IMR-90 (cell line): Measurements from ENCODE around the gene HECTD1. TPM values are rescaled to one million over a fixed set of nuclear protein-coding genes. Genes with fewer than 3 reads are reported as not detected.
A peak's percentile ranks its signal among the peaks of the same experiment; 100 is the strongest.
"Not testable (repeated sequence)": the region's sequence is repeated elsewhere in the genome, so short reads cannot be mapped to it uniquely, and the experiment has no call there.

Source experiments
- ATAC-seq: fragments of 200-7000 bp; cut with Tn5 transposase; 2 replicates; pipeline ENCODE4 v1.9.1; 2020; ENCODE audit warnings: low read depth, mild to moderate bottlenecking, moderate library complexity
- BruUV-seq: library from RNA; stranded (reverse); fragments of 400-500 nt; replicated peaks from 2 replicates; lab custom pipeline; 2021; lab: Mats Ljungman, UMichigan
- CTCF ChIA-PET: fragments of 300-600 bp; formaldehyde crosslinking; extraction: SDS; loops from one replicate; lab custom pipeline; 2021; ENCODE audit warnings: antibody characterized with exemption; lab: Yijun Ruan, JAX
- POLR2A ChIA-PET: fragments of 300-600 bp; sonication (Branson Sonifier 250); formaldehyde crosslinking; loops from one replicate; lab custom pipeline; 2022; ENCODE audit warnings: antibody characterized with exemption; ENCODE audit not compliant: unreplicated experiment; lab: Charles Lee
- DNase-seq: peaks from one replicate; pipeline ENCODE4 v3.0.0; 2013
- H2AFZ ChIP-seq: replicated peaks from 2 replicates; pipeline ENCODE3; 2013; ENCODE audit warnings: low read length, mild to moderate bottlenecking; ENCODE audit not compliant: poor library complexity
- H2AK5ac ChIP-seq: 2 replicates; pipeline ENCODE4 v1.6.1; 2013; ENCODE audit warnings: low read depth, low read length, inconsistent platforms
- H2AK9ac ChIP-seq: replicated peaks from 2 replicates; pipeline ENCODE3; 2013; ENCODE audit warnings: mild to moderate bottlenecking, low read depth, low read length, moderate library complexity; ENCODE audit not compliant: poor library complexity
- H2BK120ac ChIP-seq: 2 replicates; pipeline ENCODE4 v1.6.1; 2013; ENCODE audit warnings: low read depth, low read length, inconsistent platforms
- H2BK15ac ChIP-seq: 3 replicates; pipeline ENCODE4 v1.6.1; 2013; ENCODE audit warnings: low read depth, low read length, inconsistent platforms
- H2BK20ac ChIP-seq: 2 replicates; pipeline ENCODE4 v1.6.1; 2013; ENCODE audit warnings: low read depth, mild to moderate bottlenecking, inconsistent platforms, low read length, moderate library complexity
- H2BK5ac ChIP-seq: 2 replicates; pipeline ENCODE4 v1.6.1; 2013; ENCODE audit warnings: mild to moderate bottlenecking, low read depth, low read length, inconsistent platforms; ENCODE audit not compliant: poor library complexity, severe bottlenecking
- H3K14ac ChIP-seq: replicated peaks from 2 replicates; pipeline ENCODE4 v1.6.1; 2013; ENCODE audit warnings: low read depth, low read length, inconsistent platforms
- H3K18ac ChIP-seq: 2 replicates; pipeline ENCODE4 v1.6.1; 2013; ENCODE audit warnings: low read depth, low read length, control low read depth
- H3K23ac ChIP-seq: 2 replicates; pipeline ENCODE4 v1.6.1; 2013; ENCODE audit warnings: low read depth, low read length, inconsistent platforms
- H3K27ac ChIP-seq: 2 replicates; pipeline ENCODE4 v1.5.1; 2013; ENCODE audit warnings: mild to moderate bottlenecking, control low read depth, low read length; ENCODE audit not compliant: insufficient read depth
- H3K27me3 ChIP-seq: 2 replicates; pipeline ENCODE4 v1.6.1; 2013; ENCODE audit warnings: low read length; ENCODE audit not compliant: control insufficient read depth, insufficient read depth
- H3K36me3 ChIP-seq: 2 replicates; pipeline ENCODE4 v1.6.1; 2013; ENCODE audit warnings: low read length, mixed read lengths; ENCODE audit not compliant: control insufficient read depth, insufficient read depth
- H3K4ac ChIP-seq: 2 replicates; pipeline ENCODE4 v1.6.1; 2013; ENCODE audit warnings: low read depth, low read length, inconsistent platforms
- H3K4me1 ChIP-seq: 2 replicates; pipeline ENCODE4 v1.6.1; 2013; ENCODE audit warnings: low read length, mixed read lengths; ENCODE audit not compliant: control insufficient read depth, insufficient read depth
- H3K4me2 ChIP-seq: 2 replicates; pipeline ENCODE4 v1.6.1; 2013; ENCODE audit warnings: low read depth, mild to moderate bottlenecking, control low read depth, low read length, moderate library complexity
- H3K4me3 ChIP-seq: 2 replicates; pipeline ENCODE4 v1.5.1; 2013; ENCODE audit warnings: low read depth, mild to moderate bottlenecking, control low read depth, low read length, moderate library complexity; ENCODE audit not compliant: insufficient read depth
- H3K56ac ChIP-seq: 2 replicates; pipeline ENCODE4 v1.6.1; 2013; ENCODE audit warnings: low read length, inconsistent platforms; ENCODE audit not compliant: insufficient read depth; ENCODE audit errors: extremely low read depth
- H3K79me1 ChIP-seq, 2 experiments: 2 replicates each; pipeline ENCODE4 v1.6.1; 2013; ENCODE audit warnings: low read length in 2 of 2, inconsistent platforms in 1 of 2, low read depth in 1 of 2
- H3K9ac ChIP-seq: 2 replicates; pipeline ENCODE4 v1.6.1; 2013; ENCODE audit warnings: low read depth, low read length, control low read depth
- H3K9me1 ChIP-seq: 2 replicates; pipeline ENCODE4 v1.6.1; 2013; ENCODE audit warnings: low read length, inconsistent platforms; ENCODE audit not compliant: insufficient read depth
- H3K9me3 ChIP-seq: 2 replicates; pipeline ENCODE4 v1.6.1; 2013; ENCODE audit warnings: low read length; ENCODE audit not compliant: control insufficient read depth, insufficient read depth
- H4K20me1 ChIP-seq: 2 replicates; pipeline ENCODE4 v1.6.1; 2013; ENCODE audit warnings: low read length, inconsistent platforms; ENCODE audit not compliant: insufficient read depth
- H4K5ac ChIP-seq: 2 replicates; pipeline ENCODE4 v1.6.1; 2013; ENCODE audit warnings: mild to moderate bottlenecking, low read depth, low read length, control low read depth
- H4K8ac ChIP-seq, 2 experiments: 2 replicates each; pipeline ENCODE4 v1.6.1; 2013; ENCODE audit warnings: low read depth in 2 of 2, low read length in 2 of 2, control low read depth in 1 of 2, inconsistent platforms in 1 of 2
- H4K91ac ChIP-seq: 2 replicates; pipeline ENCODE4 v1.6.1; 2013; ENCODE audit warnings: low read depth, low read length, inconsistent platforms; ENCODE audit not compliant: insufficient read depth
- WGBS, 2 experiments: methylation state at CpG; one replicate each; pipeline versions ENCODE4 v1.1.5 to v1.1.7; 2013; ENCODE audit warnings: missing lambda C conversion rate in 2 of 2; ENCODE audit not compliant: insufficient read length in 1 of 2; ENCODE audit errors: extremely low coverage in 2 of 2; 5-methylcytosine and 5-hydroxymethylcytosine counted together
- dilution Hi-C: fragments of 300-500 bp; cut with HindIII; formaldehyde crosslinking; loops from one replicate; pipeline ENCODE4 v1.14.3; 2018; ENCODE audit warnings: low sequenced_read_pairs; ENCODE audit not compliant: unreplicated experiment
- in situ Hi-C: fragments of 300-500 bp; cut with MboI; formaldehyde crosslinking; loops from 3 replicates; pipeline ENCODE4 v1.14.3; 2019; ENCODE audit warnings: low sequenced_read_pairs, inconsistent platforms, mixed read lengths
- intact Hi-C: fragments of 100-400 bp; cut with micrococcal nuclease; formaldehyde crosslinking; loops from 2 replicates; pipeline ENCODE4 v1.10.0; 2022
- polyA plus RNA-seq, 3 experiments: library from polyadenylated mRNA; depleted of rRNA; stranded (reverse); fragments of >200 nt; gene quantifications; 2 replicates each; pipeline ENCODE4 v1.2.3, GENCODE V29; 2012; ENCODE audit warnings: low replicate concordance in 1 of 3
- total RNA-seq: library from RNA; depleted of rRNA; stranded (reverse); fragments of >200 nt; gene quantifications from 2 replicates; pipeline ENCODE4 v1.2.3, GENCODE V29; 2012

Gene HECTD1
- total and polyA plus RNA-seq, 2 of the 4 experiments (the other 2 are of a cell fraction): 48.5 to 228 TPM

DNA sequence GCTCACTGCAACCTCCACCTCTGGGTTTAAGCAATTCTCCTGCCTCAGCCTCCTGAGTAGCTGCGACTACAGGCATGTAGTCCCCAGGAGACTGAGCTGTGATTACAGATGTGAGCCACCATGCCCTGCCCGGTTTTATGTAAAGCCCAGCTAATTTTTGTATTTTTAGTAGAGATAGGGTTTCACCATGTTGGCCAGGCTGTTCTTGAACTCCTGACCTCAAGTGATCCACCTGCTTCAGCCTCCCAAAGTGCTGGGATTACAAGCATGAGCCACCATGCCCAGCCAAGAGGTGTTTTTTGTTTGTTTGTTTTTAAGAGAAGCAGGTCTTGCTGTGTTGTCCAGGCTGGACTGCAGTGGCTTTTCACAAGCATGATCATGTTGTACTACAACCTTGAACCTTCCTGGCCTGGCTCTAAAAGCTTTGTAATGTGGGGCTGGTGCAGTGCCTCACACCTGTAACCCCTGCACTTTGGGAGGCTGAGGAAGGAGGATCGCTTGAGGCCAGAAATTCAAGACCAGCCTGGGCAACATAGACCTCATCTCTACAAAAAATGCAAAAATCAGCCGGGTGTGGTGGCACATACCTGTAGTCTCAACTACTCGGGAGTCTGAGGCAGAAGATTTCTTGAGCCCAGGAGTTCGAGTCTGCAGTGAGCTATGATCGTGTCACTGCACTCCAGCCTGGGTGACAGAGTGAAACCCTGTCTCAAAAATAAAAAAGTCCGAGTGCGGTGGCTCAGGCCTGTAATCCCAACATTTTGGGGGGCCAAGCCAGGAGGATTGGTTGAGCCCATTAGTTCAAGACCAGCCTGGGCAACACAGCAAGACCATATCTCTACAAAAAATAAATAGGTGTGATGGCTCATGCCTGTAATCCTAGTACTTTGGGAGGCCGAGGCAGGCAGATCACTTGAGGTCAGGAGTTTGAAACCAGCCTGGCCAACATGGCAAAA lies 113.4 kb downstream of the HECTD1 start:
- H4K8ac ChIP-seq, H4K5ac ChIP-seq, H3K56ac ChIP-seq, H3K23ac ChIP-seq, H3K18ac ChIP-seq, intact Hi-C loops, H3K36me3 ChIP-seq, H3K4me2 ChIP-seq, H4K20me1 ChIP-seq, DNase-seq, dilution Hi-C loops, BruUV-seq, H3K27me3 ChIP-seq, H2AK9ac ChIP-seq, H2AFZ ChIP-seq, H3K27ac ChIP-seq, ATAC-seq, H3K79me1 ChIP-seq, H3K9me3 ChIP-seq, H3K4me3 ChIP-seq, H3K9ac ChIP-seq, H2BK5ac ChIP-seq, POLR2A ChIA-PET, in situ Hi-C loops, H3K14ac ChIP-seq: not testable (repeated sequence)
- peak overlapping the region; percentile 18; the same call in 1 of the 2 replicates for H4K91ac ChIP-seq
- peaks cover 22% of the 10 kb centered on the region for H3K4me1 ChIP-seq
- H3K9me1 ChIP-seq: peaks cover 19% of the 10 kb centered on the region
- CTCF ChIA-PET: interaction anchor here (0.5 kb wide), 1 partner anchor 142 kb away, joined by 3 read pairs; no protein-coding TSS in a partner anchor
- H2BK120ac ChIP-seq: peak overlapping the region; percentile 38; the same call in 1 of the 2 replicates
- peak overlapping the region; percentile 40; the same call in 1 of the 2 replicates for H2AK5ac ChIP-seq
- 94% methylated on average over 3 of the region's 10 CpGs; no CpG with 5 or more reads in 1 of the 2 experiments for WGBS, 2 experiments
- 0 out of 2 replicates have a peak overlapping the region, but pooled peaks have one; percentile 3 for H3K4ac ChIP-seq
- H2BK15ac ChIP-seq: 0 out of 3 replicates have a peak overlapping the region, but pooled peaks have one; percentile 23
- H2BK20ac ChIP-seq: peak overlapping the region; percentile 33; the same call in 1 of the 2 replicates
